GM19324 (cell line): ENCODE results near the gene DNAL4.

Experiments used
- ATAC-seq: cut with Tn5 transposase; IDR thresholded peaks from one replicate; pipeline ENCODE4 v1.9.1; 2021; ENCODE audit warnings: mild to moderate bottlenecking, moderate library complexity; ENCODE audit not compliant: unreplicated experiment, low FRiP score

Gene DNAL4

GRCh38 chr22:38744981-38745380 lies 49.0 kb downstream of the DNAL4 start:
- no peak for ATAC-seq

DNA sequence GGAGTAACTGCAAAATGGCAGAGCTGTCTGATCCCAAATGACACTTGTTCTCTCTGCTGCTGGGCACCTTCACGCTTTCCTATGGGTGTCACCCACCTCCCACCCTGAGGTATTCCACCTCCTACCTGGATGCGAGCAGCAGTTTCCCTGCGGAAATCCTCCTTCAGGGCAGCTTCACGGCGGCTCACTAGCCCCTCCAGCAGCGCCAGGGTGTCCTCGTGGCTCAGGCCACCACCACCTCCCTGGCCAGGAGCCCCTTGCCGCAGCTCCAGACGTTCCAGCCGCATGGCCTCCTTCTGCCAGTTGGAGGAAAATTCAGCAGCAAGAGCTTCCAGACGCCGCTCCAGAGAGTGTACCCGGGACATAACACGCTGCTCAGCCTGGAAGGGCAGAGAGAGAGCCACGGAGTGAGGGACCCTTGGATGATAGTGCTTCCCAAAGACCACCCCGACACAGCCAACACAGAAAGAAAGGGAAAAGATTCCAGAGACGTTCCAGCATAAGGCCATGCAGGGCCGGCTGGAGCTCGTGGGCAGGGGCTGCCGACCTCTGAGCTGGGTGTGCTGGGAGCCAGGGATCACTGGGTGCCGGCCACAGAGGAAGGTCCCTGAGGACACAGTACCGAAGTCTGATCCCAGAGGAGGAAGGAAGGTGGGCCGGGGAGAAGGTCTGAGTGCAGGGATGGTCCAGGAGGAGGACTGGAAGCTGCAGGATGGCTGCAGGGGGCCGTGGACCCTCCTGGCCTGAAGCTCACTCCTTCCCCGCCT lies 51.6 kb downstream of the DNAL4 start:
- no peak for ATAC-seq

- no peak for ATAC-seq
These were observed 52.4 kb downstream of the DNAL4 start for GRCh38 chr22:38741576-38741975.

DNA sequence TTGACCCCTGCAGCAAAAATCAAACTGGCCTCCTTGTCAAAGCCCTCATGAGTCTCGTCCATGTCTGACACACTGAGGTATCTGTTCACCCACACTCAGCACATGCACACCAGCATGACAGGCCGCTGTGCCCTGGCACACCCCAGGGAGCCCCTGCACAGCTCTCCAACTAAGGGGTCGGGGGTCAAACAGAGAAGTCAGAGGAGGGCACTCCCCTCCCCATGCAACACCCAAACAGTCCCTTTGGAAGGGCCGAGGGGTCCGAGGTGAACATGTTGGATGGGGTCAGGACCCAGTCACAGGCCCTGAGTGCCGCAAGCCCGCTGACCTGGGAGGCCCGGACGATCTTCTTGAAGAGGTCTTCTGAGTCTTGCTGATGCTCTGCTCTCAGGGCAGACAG lies 52.8 kb downstream of the DNAL4 start:
- ATAC-seq = no peak

GRCh38 chr22:38740754-38741153 lies 53.2 kb downstream of the DNAL4 start:
- ATAC-seq = no peak

DNA sequence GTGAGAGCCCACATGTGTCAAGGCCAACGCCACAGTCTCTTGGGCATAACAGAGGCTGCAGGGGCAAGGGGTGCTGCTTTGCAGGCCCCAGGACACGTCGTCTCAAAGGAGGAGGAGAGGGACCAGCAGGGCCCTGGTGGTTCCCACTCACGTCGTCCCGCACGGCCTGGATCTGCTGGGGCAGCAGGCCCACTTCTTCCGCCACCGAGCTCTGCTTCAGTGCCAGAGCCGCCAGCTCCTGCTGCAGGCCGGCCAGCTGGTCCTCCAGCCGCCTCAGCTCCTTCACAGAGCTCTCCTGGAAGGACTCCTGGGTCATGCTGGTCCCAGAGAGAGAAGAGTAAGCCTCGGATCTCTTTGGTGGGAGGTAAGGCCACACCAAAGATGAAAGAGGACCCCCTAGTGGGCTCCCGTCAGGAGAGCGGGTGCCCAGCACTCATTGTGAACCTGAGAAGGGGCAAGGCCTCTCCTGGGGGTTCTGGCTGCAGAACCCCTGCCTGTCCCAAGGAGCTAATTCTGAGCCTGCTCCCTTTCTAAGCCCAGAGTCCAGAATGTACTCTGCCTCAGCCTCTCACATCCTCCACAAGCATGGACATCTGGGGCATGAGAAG lies 53.7 kb downstream of the DNAL4 start:
- ATAC-seq = no peak

- no peak for ATAC-seq
These were observed 54.5 kb downstream of the DNAL4 start for GRCh38 chr22:38739300-38740055.

GRCh38 chr22:38738475-38739070 lies 55.4 kb downstream of the DNAL4 start:
- no peak for ATAC-seq

- no peak for ATAC-seq
These were observed 56.5 kb downstream of the DNAL4 start for GRCh38 chr22:38737302-38738060.

DNA sequence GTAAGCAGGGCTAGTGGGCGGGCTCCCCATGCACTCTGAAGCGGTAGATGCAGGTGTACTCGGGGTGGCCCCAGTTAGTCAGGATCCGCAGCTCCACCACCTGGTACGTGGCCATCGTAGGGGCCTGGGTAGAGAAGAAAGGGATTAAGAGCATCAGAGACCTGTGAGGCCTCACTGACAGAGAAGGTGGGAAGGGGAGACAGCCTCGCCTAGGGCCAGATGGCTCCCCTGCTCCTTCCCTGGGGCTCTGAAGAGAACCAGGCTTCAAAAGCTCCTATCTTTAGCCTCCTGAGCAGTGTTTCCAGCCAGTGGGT lies 57.7 kb downstream of the DNAL4 start:
- no peak for ATAC-seq

- no peak for ATAC-seq
These were observed 58.3 kb downstream of the DNAL4 start for GRCh38 chr22:38735465-38736256.

DNA sequence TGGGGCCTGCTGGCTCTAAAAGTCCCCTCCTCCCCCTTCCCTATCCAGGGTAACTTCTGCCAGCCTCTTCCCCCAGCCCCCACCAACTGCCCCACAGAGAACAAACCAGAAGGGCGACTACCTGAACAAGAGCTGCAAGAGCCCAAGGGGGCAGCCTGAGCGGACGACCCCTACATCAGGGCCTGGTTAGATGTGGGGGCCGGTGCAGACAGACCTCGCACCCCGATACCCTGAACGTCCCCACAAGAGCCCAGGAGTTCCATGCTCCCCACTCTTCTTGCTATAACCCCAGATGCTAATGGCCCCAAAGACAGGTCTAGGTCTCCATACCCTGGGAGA lies 58.8 kb downstream of the DNAL4 start:
- ATAC-seq = no peak

DNA sequence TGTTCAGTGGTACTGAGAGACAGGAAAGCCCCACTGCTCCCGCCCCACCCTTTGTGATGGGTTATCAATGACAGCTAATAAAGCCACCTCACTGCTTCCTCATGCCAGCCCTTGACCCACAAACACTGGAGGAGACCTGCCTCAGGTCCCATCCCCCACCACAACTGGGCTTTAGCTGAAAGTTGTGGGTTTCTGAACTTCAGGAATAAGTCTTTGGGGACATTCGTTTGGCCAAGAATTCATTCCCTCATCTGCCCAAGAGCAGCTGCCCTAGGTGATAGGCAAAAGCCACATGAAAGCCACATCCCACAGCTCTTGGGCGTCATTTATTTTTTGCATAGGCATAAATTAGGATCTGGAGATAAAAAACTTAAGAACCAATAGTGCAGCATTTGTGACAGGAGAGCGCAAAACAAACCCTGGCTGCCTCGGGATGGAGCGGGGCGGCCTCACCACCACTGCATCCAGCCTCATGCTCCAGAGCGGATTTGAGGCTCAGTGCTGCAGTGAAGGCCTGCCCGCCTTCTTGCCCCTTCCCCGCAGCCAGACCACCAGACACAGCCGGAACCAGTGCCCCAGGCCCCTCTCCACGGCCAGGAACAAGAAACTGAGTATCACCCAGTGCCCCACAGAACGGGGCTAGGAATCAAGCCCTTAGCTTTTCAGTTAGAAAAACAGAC lies 59.4 kb downstream of the DNAL4 start:
- no peak for ATAC-seq

- ATAC-seq = no peak
These were observed 60.1 kb downstream of the DNAL4 start for GRCh38 chr22:38733724-38734381.

GRCh38 chr22:38733329-38733723 lies 60.6 kb downstream of the DNAL4 start:
- no peak for ATAC-seq

DNA sequence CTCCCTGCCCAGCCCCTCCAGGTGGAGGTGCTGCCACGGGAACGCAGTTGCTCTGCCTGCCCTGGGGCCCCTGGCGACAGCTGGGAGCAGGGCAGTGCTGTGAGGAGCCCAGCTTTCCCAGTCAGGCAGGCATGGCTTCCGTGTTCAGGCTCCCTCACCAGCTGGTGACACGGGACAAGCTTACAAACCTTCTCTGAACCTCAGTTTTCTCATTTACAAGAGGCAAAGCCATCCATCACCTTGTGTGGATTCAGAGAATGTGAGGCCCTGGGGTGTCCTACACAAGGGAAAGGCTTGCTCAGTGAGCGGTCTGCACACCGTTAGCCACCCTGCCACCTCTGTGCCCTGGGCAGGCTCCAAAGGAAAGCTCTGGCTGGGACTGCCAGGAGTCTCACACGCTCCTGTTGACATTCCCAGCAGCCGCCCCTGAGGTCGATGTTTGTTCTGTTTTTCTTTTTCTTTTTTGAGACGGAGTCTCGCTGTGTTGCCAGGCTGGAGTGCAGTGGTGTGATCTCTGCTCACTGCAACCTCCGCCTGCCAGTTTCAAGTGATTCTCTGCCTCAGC lies 61.6 kb downstream of the DNAL4 start:
- ATAC-seq = no peak

DNA sequence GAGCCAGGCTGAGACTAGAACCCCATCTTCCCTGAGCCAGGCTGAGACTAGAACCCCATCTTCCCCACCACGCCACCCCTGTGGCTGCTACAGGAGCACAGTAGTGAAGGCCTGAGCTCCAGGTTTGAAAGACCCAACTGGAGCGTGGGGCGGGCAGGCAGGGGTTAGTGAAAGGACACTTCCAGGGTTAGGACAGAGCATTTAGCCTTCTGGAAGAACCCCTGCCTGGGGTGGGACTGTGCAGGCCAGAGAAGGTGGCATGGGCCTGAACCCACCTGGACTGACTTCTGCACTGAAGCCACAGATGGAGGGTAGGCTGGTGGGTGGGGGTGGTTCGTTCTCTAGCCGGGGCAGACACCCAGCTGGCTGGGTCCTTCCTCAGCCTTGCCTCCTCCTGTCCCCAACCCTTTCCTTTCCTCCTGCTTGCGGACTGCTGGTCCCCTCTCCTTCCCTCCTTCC lies 62.2 kb downstream of the DNAL4 start:
- ATAC-seq = no peak

DNA sequence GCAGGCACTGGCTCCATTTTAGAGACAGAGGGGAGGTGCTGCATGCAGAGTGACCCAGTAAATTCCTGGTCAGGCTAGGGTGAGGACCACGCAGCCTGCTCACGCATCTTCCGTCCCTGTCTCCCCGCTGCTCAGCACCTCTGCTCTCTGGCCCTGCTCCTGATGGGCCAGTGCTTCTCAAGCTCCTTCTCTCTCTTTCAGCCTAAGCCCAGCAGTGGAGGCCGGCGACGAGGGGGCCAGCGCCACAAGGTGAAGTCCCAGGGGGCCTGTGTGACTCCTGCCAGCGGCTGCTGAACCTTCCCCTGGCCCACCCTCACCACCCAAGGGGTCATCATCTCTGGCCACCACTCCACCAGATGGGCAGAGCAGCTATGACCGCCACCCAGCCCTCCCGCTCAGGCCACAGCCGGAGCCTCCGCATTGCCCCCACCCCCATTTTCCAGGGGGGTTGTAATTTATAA lies 63.5 kb downstream of the DNAL4 start:
- ATAC-seq = no peak
